Fibroblast of lung (primary cell): ENCODE measurements around the gene ONECUT1.
A peak's percentile ranks its signal among the peaks of the same experiment; 100 is the strongest.

Experiments
- CTCF ChIP-seq, 2 donors: IDR thresholded peaks in 1 of 2; conservative IDR thresholded peaks in 1 of 2; 1 replicate in 1 of 2; 2 replicates in 1 of 2; pipeline ENCODE4 v1.5.1; 2011 to 2012; ENCODE audit warnings: low read length in 2 of 2, control low read depth in 1 of 2, inconsistent platforms in 1 of 2, low read depth in 1 of 2, mild to moderate bottlenecking in 1 of 2
- EZH2 ChIP-seq: IDR thresholded peaks from 2 replicates; pipeline ENCODE4 v1.5.1; 2012; ENCODE audit warnings: low read length, control low read depth, mild to moderate bottlenecking; ENCODE audit errors: missing control alignments

GRCh38 chr15:52785672-52786406, 4.3 kb downstream of the ONECUT1 start:
- no peak for TF ChIP-seq CTCF (conservative IDR thresholded peaks at IDR 0.05 in 1 of 2, IDR thresholded peaks at IDR 0.05 in 1 of 2; ENCODE audit: low read depth in 1 of 2, low read length in 2 of 2)
- peak; percentile 75 for TF ChIP-seq EZH2
